ENCODE measurements around the gene POC1B. TPM values are rescaled to one million over a fixed set of nuclear protein-coding genes. Genes with fewer than 3 reads are reported as not detected.
A peak's percentile ranks its signal among the peaks of the same experiment; 100 is the strongest.

POC1B gene
- total RNA-seq, 1 experiment from 2014 or later, result 6.9 TPM

DNA sequence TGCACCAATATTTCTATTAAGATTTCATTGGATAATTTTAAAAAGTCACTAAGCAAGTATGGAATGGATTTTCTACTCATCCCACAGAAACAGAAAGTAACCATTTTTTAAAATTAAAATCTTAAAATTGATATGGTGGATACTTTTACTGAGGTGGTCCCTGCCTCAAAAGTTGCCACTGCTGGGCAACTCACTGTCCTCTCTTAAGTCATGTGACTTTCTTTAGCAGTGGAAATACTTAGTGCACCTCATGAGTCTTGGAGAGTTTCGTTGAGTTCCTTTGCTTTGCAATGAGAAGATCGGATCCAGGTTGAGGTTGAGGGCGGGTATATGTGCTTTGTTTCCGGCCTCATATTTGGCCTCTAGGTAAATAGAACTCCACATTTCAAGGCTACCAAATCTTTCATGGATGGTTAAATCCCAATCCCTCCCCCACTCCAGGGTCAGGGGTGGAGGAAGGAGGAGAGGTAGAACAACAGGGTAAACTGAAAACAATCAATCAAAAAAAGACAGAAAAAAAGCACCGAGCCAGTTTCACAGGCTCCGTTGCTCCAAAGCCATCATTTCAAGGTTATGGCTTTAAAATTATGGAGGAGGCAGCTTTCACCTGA lies 134.0 kb downstream of the POC1B start:
- DNase-seq, result no peak
- no peak overlapping the region for H3K4me3 ChIP-seq
- H3K36me3 ChIP-seq, result no peaks in the 10 kb centered on the region
- no peaks in the 10 kb centered on the region for H3K9me3 ChIP-seq
- no peaks in the 10 kb centered on the region for H3K27me3 ChIP-seq

DNA sequence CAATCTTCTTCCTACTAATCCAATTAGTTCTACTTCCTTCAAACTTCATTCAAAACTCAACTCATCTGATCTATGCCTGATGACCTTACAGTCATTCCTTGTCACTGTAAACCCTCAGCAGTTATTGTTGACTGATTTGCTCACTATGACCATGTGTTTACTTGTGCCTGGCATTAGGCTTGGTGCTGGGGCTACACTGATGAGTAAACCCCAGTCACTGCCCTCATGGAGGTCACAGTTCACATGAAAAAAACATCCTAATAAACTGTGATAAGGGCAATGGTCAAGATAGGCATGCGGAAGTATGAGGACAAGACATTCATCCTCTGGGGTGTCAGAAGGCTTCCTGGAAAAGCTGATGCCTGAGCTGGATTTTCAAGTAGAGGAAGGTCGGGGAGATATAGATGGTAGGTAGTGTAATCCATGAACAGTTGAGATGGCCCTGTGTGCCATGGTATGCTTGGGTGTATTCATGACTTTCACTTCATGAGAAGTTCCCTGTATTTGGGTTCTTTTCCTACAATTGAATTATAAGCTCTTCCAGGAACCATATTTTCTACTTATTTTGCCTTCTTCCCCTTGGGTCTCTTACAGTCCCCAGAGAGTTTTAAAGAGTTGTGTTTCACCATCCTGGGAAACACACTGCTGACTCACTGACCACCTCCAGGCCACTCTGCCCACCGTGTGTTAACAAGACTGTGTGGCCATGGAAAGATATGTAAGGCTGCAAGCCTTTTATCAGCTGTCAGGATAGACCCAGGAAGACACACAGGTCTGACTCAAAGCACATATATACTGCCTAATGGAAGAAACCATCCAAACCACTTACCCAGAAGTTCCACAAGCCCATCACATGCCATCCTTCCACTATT lies 134.8 kb downstream of the POC1B start:
- DNase-seq, result peak; percentile 6
- no peaks in the 10 kb centered on the region for H3K36me3 ChIP-seq
- H3K4me3 ChIP-seq, result no peak overlapping the region
- no peaks in the 10 kb centered on the region for H3K9me3 ChIP-seq
- no peaks in the 10 kb centered on the region for H3K27me3 ChIP-seq

DNA sequence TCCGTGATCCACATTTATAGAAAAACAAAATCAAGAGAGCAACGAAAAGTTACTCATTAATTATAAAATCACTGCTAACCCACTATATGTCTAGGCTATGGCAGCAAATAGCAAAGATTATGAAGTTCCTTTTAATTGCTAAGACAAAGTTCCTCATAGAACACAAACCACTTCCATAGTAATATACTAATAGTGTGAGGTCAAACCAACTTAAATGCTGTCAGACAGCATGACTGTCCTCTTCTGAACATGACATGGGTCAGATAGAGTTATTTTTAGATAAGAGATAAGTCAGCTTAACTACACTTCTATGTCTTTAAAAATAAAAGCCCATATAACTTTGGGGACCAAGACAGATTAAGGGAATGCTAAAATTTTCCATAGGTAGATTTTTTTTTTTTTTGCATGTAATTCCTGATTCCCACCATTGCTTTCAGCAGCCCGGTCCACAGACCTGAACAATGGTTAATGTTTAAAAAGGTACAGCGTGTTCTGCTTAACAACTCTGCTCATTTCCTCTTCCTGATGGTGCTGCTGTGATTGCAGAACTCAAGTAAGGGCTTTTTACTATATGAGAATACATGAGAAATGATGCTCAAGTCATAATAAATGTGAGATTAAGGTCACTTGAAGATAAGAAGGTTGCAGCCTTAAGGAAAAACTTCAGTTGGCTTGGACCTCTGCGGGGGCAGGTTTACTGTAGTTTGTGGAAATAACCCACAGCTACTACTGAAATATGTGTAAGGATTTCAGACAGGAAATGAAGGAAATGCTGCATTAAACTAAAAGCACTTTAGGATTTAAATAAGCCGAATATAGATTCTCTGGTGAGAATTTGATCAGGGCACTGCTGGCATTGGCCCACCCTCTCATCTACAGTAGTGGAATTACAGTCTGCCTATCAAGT lies 135.8 kb downstream of the POC1B start:
- no peak overlapping the region for H3K4me3 ChIP-seq
- no peak for DNase-seq
- H3K36me3 ChIP-seq, result no peaks in the 10 kb centered on the region
- no peaks in the 10 kb centered on the region for H3K9me3 ChIP-seq
- H3K27me3 ChIP-seq, result no peaks in the 10 kb centered on the region

DNA sequence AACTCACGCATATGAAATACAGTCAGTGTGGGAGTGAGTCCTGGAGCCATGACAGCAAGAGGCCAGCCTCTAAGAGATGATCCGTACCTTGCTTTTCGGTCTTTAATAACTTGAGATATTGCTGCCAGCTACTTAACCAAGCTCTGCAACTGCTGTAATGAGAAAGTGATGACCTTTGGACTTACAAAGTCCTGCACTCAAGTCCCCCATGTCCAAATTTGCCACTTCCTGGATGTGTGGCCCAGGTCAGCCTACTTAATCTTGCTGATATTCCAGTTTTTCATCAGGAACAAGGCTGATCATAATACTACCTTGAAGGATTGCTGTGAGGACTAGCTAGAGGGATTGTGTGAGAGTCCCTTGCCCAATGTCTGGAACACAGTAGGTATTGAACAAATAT lies 139.7 kb downstream of the POC1B start:
- H3K36me3 ChIP-seq, result no peaks in the 10 kb centered on the region
- H3K4me3 ChIP-seq, result no peak overlapping the region
- H3K27me3 ChIP-seq, result no peaks in the 10 kb centered on the region
- no peaks in the 10 kb centered on the region for H3K9me3 ChIP-seq
- DNase-seq, result no peak

DNA sequence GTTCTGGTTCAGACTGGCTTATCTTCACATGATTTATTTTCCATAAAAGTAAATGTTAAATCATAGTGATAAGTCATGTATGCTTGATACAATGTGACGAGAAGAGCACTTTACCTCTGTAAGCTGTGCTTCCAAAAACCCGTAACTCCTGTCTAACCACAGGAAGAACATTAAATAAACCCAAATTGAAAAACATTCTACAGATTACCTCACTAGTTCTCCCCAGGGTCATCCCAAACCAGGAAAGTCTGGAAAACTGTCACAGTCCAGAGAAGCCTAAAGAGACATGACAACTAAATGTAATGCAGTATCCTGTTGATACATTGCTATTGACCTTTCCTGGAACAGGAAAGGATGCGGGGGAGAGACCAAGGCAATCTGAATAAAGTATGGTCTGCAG lies 141.0 kb downstream of the POC1B start:
- no peaks in the 10 kb centered on the region for H3K27me3 ChIP-seq
- no peaks in the 10 kb centered on the region for H3K9me3 ChIP-seq
- no peak overlapping the region for H3K4me3 ChIP-seq
- DNase-seq, result no peak
- H3K36me3 ChIP-seq, result no peaks in the 10 kb centered on the region

DNA sequence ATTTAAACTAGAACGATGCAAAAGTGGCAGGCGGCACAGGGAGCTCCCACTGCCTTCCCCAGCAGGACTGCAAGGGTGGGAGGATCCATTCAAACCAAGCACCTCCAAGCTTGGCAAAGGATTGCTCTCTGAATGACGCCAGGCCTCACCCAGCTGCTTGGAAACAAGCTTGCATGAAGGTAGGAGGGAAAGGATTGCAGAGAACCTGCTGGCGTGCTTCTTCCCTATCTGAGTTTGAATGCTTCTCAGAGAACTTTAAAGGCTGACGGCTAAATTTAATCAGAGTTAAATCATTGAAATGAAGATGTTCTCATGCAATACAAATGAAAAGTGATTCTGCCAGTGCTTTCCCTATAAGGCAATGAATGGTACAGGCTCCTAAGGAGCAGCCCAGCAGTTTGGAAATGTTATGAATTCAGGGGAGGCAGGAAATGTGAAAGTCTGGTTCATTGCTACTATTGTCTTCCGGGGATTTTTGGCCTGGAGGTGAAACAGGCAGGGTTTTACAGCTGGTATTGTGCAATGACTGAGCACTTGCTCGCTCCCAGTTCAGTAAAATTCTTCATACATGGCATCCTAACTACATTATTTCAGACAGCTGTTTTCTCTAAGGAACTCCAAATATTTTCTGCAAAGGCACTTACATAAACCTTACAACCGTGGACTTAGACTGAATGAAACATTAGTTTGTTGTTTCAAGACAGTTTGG lies 141.6 kb downstream of the POC1B start:
- Histone ChIP-seq H3K4me3 (no peak overlapping the region), H3K9me3 (no peaks in the 10 kb centered on the region), H3K36me3 (no peaks in the 10 kb centered on the region), H3K27me3 (no peaks in the 10 kb centered on the region)
- DNase-seq, result peak; percentile 53

DNA sequence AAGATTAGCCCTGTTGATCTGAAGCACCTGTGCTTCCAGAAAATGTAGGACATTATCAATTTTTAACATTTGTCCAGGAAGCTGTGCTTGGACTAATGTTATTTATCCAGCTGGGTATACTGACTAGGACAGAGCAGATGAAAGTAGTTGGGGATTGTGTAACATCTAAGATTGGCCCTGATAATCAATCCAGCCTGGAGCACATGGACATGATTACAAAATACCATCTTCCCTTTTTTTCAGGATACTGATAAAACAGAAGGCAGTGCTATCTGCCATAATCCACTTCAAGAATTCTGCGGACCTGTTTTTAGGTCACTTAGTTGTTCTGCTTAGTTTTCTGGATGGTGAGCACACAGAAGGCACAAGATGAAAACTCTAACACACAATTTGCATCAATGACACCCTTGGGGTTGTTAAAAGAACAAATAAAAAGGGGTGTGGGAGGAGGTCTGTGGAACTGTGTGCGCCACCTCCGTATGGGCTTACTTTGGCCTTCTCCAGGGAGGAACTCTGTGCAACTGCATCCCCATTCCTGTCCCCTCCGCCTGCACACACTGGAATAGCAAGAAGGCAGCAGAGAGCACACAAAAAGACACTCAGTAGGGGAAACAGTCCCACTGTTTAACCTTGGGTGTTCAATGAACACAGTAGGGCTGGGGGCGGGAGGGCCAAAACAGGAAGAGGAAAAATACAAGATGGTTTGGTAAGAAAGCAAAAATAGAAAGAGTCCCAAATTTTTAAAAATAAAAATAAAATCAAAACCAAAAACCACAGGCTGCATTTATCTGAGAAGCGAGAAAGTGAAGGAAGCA lies 142.4 kb downstream of the POC1B start:
- no peaks in the 10 kb centered on the region for H3K36me3 ChIP-seq
- DNase-seq, result no peak
- H3K9me3 ChIP-seq, result no peaks in the 10 kb centered on the region
- H3K27me3 ChIP-seq, result no peaks in the 10 kb centered on the region
- no peak overlapping the region for H3K4me3 ChIP-seq

DNA sequence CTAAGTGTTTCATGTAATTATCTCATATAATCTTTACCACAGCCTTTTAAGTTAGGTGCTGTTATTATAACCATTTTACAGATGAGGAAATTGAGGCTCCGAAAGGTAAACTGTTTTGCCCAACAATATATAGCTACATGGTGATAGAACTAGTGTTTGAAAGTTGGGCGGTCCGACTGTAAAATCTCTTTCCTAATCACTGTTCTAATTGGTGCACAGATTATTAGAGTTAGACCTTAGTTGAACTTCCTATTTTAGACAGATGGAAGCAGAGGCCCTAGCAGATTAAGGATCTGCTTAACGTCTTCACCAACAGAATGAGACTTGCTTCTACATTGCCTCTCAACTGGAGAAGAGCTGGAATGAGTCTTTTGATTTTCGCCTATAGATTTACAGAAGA lies 143.5 kb downstream of the POC1B start:
- DNase-seq, result no peak
- Histone ChIP-seq H3K4me3 (no peak overlapping the region), H3K36me3 (no peaks in the 10 kb centered on the region), H3K27me3 (no peaks in the 10 kb centered on the region), H3K9me3 (no peaks in the 10 kb centered on the region)

DNA sequence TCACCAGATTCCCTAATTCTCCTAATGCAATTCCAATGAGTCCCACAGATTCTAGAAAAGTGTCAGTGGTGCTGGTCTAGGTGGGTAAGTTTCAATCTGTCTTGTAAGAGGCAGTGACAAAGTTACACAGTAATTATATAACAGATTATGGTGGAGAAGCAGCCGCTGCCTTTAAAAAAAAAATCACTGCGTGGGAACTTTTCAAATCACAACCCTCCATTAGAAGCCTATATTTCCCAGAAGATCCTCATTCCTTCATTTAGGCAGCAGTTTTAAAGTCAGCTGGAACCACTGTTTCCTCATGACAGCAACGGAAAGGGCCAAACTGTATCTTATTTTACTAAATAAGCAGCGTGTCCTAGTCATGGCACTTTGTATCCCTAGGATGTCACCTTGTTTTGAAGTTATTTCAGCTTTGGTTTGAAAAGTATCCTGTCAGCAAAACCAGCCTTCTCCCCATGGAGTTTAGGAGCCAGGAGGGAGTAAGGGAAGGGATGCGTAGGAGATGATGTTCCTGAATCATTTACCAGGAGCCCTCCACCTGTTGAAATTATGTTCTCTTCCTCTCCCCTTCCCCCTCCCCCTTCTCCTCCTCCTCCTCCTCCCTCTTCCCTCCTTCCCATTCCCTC lies 145.9 kb downstream of the POC1B start:
- Histone ChIP-seq H3K27me3 (no peaks in the 10 kb centered on the region), H3K36me3 (no peaks in the 10 kb centered on the region), H3K9me3 (no peaks in the 10 kb centered on the region), H3K4me3 (no peak overlapping the region)
- DNase-seq, result no peak

DNA sequence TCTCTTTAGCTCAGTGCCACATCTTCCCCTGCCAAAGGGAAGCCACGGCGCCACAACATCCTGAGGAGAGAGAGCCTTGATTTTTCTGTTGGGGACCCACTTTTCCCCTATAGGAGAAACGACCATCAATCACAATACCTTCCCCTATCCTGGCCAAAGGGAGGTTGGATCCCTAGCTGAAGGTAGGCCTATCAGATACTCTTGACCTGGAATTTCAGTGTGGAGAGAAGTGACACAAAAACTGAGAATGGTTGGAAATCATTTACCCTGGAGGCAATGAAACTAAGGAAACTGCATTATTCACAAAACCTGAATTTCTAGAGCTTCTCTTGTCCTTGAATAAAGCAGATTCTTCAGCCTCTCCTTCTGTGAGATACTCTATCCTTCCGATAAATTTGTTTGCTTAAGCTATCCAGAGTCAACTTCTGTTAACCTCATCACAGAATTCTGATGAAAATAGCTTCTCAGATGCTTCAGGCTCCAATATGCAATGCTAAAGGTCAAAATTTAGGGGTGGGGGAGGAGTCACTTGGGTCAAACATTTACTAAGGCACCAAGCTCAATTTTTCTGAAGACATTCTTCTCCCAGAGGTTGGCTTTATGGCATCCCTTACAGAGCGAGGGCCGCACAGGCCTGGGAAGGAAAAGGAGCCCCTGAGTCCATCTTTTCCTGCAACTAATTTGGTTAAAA lies 146.6 kb downstream of the POC1B start:
- no peak for DNase-seq
- Histone ChIP-seq H3K4me3 (no peak overlapping the region), H3K27me3 (no peaks in the 10 kb centered on the region), H3K9me3 (no peaks in the 10 kb centered on the region), H3K36me3 (no peaks in the 10 kb centered on the region)

DNA sequence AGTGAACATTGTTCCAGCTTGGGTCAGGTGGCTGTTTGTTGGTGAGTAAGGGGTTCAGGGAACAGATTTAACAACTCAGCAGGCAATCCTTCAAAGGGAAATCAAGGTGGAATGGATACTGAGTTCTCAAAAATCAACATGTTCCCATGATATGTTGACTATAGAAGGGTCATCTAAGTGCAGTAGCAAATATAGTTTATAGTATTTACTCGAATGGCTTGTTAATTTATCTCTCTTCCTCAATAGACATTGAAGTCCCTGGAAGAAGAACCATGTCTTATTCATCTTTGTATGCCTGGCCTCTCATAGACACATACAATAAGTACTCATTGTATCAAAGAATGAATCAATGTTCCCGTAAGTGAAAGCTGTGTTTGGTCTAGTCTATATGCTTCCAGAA lies 149.0 kb downstream of the POC1B start:
- no peaks in the 10 kb centered on the region for H3K27me3 ChIP-seq
- DNase-seq, result no peak
- H3K36me3 ChIP-seq, result no peaks in the 10 kb centered on the region
- H3K4me3 ChIP-seq, result no peak overlapping the region
- H3K9me3 ChIP-seq, result no peaks in the 10 kb centered on the region

DNA sequence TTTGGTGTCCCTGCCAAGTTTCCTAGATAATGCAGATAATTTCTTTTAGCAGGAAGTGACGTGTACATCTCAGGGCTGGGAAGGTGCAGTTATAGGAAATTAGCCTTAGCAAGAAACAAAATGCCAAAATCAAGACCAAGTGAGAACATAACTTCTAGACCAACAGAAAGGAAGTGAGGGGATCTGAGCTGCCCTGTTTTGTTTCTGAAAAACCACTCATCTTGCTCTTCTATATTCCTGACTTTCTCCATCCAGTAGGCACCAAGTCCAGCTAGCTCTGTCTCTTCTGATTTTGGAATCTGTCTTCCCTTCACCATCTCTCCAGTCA lies 149.7 kb downstream of the POC1B start:
- H3K4me3 ChIP-seq, result no peak overlapping the region
- no peak for DNase-seq
- no peaks in the 10 kb centered on the region for H3K36me3 ChIP-seq
- no peaks in the 10 kb centered on the region for H3K9me3 ChIP-seq
- H3K27me3 ChIP-seq, result no peaks in the 10 kb centered on the region

DNA sequence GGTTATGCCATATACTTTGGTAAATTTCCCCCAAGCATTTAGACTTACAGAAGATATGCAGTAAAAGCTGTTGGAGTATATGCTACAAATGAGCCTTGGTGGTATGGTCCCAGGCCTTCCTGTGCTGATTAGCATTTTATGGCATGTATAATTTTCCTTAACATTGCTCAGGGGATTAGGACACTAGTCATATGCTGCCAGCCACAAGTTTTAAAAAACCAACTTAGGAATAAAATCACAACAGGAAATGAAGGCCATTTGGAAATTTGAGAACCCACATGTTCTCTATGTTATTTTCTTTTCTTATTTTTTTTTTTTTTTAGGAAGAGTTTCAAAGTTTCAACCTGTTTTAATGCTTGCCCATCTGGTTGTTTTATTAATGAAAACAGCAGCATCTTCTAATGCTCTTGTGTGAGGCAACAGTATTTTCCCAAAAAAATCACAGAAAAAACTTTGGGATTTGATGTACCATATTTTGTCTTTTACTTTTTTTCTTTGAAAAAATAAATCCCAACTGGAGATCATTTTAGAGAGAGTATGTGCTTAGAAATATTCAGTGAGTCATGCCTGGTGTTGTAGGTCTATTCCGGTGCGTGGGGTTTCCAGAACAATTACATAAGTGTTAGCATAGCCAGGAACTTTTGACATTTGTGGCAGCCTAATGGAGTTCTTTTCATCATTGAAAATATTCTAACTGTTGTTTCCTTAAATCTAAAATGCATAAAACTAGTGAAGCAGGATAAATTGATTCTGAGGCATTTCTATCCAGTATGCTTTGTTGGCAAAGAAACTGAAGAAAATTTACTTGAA lies 151.9 kb downstream of the POC1B start:
- DNase-seq, result peak; percentile 39
- H3K27me3 ChIP-seq, result no peaks in the 10 kb centered on the region
- H3K9me3 ChIP-seq, result no peaks in the 10 kb centered on the region
- H3K36me3 ChIP-seq, result no peaks in the 10 kb centered on the region
- H3K4me3 ChIP-seq, result no peak overlapping the region

DNA sequence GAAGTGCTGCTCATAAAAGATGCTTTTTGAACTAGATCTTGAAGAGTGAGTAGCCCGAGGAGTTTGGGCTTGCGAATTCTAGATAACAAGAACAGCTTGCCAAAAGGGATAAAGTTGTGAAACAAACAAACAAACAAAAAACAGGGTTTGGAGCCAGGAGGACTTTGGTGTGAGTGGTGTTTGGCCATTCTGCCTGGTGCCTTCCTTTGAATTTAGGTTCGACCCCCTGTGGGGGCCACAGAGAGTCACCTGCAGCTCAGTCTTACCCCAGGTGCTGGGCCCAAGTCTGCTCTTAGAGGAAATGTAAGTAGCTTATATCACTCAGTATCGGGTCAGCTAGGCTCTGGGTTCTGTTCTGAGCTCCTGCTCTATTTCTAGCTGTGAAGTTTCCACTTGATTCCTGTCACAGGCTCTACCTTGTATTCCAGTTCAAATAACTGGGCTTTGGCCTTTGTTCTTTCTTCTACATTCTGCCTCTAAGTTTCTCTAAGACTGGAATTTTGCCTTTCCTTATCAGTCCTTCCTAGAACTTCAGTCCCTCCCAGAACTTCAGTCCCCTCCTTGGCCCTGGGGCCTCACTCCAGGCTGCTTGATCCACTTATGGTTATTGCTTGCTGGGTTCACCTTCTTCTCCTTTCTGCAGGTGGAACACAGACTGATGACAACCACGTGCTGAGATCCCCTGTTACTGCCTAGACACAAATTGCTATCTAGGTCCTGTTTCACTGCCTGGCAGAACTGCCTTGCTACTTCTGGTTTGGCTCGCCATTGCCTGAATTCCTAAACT lies 153.1 kb downstream of the POC1B start:
- no peaks in the 10 kb centered on the region for H3K27me3 ChIP-seq
- H3K4me3 ChIP-seq, result no peak overlapping the region
- H3K36me3 ChIP-seq, result no peaks in the 10 kb centered on the region
- no peaks in the 10 kb centered on the region for H3K9me3 ChIP-seq
- DNase-seq, result no peak

Measured in MG63 (cell line).